ENCODE results near the gene CPD.
"Not testable (repeated sequence)": the region's sequence is repeated elsewhere in the genome, so short reads cannot be mapped to it uniquely, and the experiment has no call there.

CPD gene

GRCh38 chr17:30427611-30428010 lies 48.9 kb downstream of the CPD start:
- no peak for DNase-seq (ENCODE audit: low spot score)

- no peak for DNase-seq (ENCODE audit: low spot score)
These were observed 50.4 kb downstream of the CPD start for GRCh38 chr17:30429155-30429554.

- DNase-seq (ENCODE audit: low spot score), result no peak
These were observed 54.8 kb downstream of the CPD start for GRCh38 chr17:30433514-30433913.

- DNase-seq (ENCODE audit: low spot score), result no peak
These were observed 58.0 kb downstream of the CPD start for GRCh38 chr17:30436729-30437128.

GRCh38 chr17:30443721-30444120 lies 65.0 kb downstream of the CPD start:
- no peak for DNase-seq (ENCODE audit: low spot score)

GRCh38 chr17:30446640-30447039 lies 67.9 kb downstream of the CPD start:
- not testable (repeated sequence) for DNase-seq (ENCODE audit: low spot score)

- DNase-seq (ENCODE audit: low spot score), result no peak
These were observed 70.8 kb downstream of the CPD start for GRCh38 chr17:30449480-30449879.

- no peak for DNase-seq (ENCODE audit: low spot score)
These were observed 71.6 kb downstream of the CPD start for GRCh38 chr17:30450125-30451027.

- no peak for DNase-seq (ENCODE audit: low spot score)
These were observed 75.9 kb downstream of the CPD start for GRCh38 chr17:30454635-30455034.

GRCh38 chr17:30458371-30458770 lies 79.6 kb downstream of the CPD start:
- no peak for DNase-seq (ENCODE audit: low spot score)

- not testable (repeated sequence) for DNase-seq (ENCODE audit: low spot score)
These were observed 80.2 kb downstream of the CPD start for GRCh38 chr17:30458797-30459413.

- DNase-seq (ENCODE audit: low spot score), result no peak
These were observed 89.7 kb downstream of the CPD start for GRCh38 chr17:30468465-30468864.

GRCh38 chr17:30472238-30472890 lies 93.6 kb downstream of the CPD start:
- DNase-seq (ENCODE audit: low spot score), result no peak

- no peak for DNase-seq (ENCODE audit: low spot score)
These were observed 96.5 kb downstream of the CPD start for GRCh38 chr17:30475206-30475605.

GRCh38 chr17:30476726-30477082 lies 98.0 kb downstream of the CPD start:
- peak; percentile 18 for DNase-seq (ENCODE audit: low spot score)

- peak; percentile 93 for DNase-seq (ENCODE audit: low spot score)
These were observed 98.5 kb downstream of the CPD start, which contains the start of gene GOSR1 for GRCh38 chr17:30477083-30477773. Gene GOSR1 (plus strand): TSS chr17:30477408. CDS start chr17:30477434, 26 bp downstream.

GRCh38 chr17:30477774-30478115 lies 99.0 kb downstream of the CPD start:
- peak; percentile 37 for DNase-seq (ENCODE audit: low spot score)

GRCh38 chr17:30482555-30482954 lies 103.8 kb downstream of the CPD start:
- DNase-seq (ENCODE audit: low spot score), result no peak

GRCh38 chr17:30483159-30483558 lies 104.4 kb downstream of the CPD start:
- DNase-seq (ENCODE audit: low spot score), result no peak

- no peak for DNase-seq (ENCODE audit: low spot score)
These were observed 115.1 kb downstream of the CPD start for GRCh38 chr17:30493780-30494179.

GRCh38 chr17:30495586-30495985 lies 116.9 kb downstream of the CPD start:
- no peak for DNase-seq (ENCODE audit: low spot score)

- DNase-seq (ENCODE audit: low spot score), result no peak
These were observed 124.8 kb downstream of the CPD start for GRCh38 chr17:30503558-30503957.
